COR-L47 (cell line): ENCODE data around the gene HSD17B7.

ENCODE experiments used
- DNase-seq: peaks from one replicate; lab custom pipeline; 2025; lab: John Stamatoyannopoulos, UW

The HSD17B7 gene

GRCh38 chr1:162859191-162859590, 68.7 kb downstream of the HSD17B7 start:
- DNase-seq: no peak

GRCh38 chr1:162861101-162861500, 70.6 kb downstream of the HSD17B7 start, which contains the start of gene CCDC190:
CCDC190 (minus strand) TSS chr1:162861175; CDS start chr1:162859646, 1,529 bp downstream.
- no peak for DNase-seq

GRCh38 chr1:162861625-162862024, 71.1 kb downstream of the HSD17B7 start:
- DNase-seq: no peak
